Measurements from ENCODE around the gene NCAPG2. TPM values are rescaled to one million over a fixed set of nuclear protein-coding genes. Genes with fewer than 3 reads are reported as not detected.

Gene NCAPG2
- total RNA-seq, 1 donor from 2014 or later = 8.2 TPM

GRCh38 chr7:158616050-158616449, 88.6 kb downstream of the NCAPG2 start:
- POLR2A ChIA-PET = no interaction called here
- DNase-seq (no peak), ATAC-seq (ENCODE audit: low read depth) (no peak)
- CTCF ChIA-PET = no interaction called here
- intact Hi-C loops (cut with micrococcal nuclease) = no loop called here
- H3K36me3 Mint-ChIP-seq (ENCODE audit: low read depth) = no peaks in the 10 kb centered on the region
- H3K27ac Mint-ChIP-seq = no peak overlapping the region
- H3K9me3 Mint-ChIP-seq = no peaks in the 10 kb centered on the region
- no peak overlapping the region for H3K4me3 Mint-ChIP-seq
- no peak for TF ChIP-seq CTCF (IDR thresholded peaks at IDR 0.05)
- H3K27me3 Mint-ChIP-seq = no peaks in the 10 kb centered on the region
- peaks cover 26% of the 10 kb centered on the region for H3K4me1 Mint-ChIP-seq

DNA sequence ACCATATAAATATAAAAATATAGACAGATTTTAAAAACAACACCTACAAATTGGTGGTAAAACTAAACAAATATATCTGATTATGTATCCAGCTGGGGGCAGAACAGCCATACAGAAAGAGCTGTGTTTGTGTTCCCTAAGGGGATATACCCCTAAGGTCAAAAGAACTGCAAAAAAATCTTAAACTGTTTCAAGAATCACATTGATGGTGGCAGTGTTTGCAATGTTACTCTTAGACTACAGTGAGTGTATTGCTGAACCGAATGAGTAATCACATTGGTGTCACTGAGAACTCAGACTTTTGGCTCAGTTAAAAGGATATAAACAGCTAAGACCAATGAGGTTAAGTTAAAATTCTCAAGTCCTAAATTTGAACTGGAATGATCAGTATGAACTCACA, 89.9 kb downstream of the NCAPG2 start:
- H3K27ac Mint-ChIP-seq = no peak overlapping the region
- DNase-seq (no peak), ATAC-seq (ENCODE audit: low read depth) (no peak)
- ChIA-PET POLR2A (no interaction called here), CTCF (no interaction called here)
- peaks cover 26% of the 10 kb centered on the region for H3K4me1 Mint-ChIP-seq
- H3K27me3 Mint-ChIP-seq = no peaks in the 10 kb centered on the region
- intact Hi-C loops (cut with micrococcal nuclease) = loop anchor here (5.0 kb wide), 1 partner anchor 88 kb away; the partner anchor contains the start of gene NCAPG2
- no peak for TF ChIP-seq CTCF (IDR thresholded peaks at IDR 0.05)
- H3K4me3 Mint-ChIP-seq = no peak overlapping the region
- H3K9me3 Mint-ChIP-seq = no peaks in the 10 kb centered on the region
- no peaks in the 10 kb centered on the region for H3K36me3 Mint-ChIP-seq (ENCODE audit: low read depth)

GRCh38 chr7:158613481-158613880, 91.1 kb downstream of the NCAPG2 start:
- ChIA-PET CTCF (interaction anchor here (1.0 kb wide), 1 partner anchor 363 kb away, joined by 7 read pairs; no protein-coding TSS in a partner anchor), POLR2A (no interaction called here)
- H3K4me1 Mint-ChIP-seq = peaks cover 26% of the 10 kb centered on the region
- intact Hi-C loops (cut with micrococcal nuclease) = loop anchor here (5.0 kb wide), 1 partner anchor 89 kb away; the partner anchor contains the start of gene NCAPG2
- H3K27ac Mint-ChIP-seq = no peak overlapping the region
- DNase-seq (no peak), ATAC-seq (ENCODE audit: low read depth) (peak; percentile 89)
- no peaks in the 10 kb centered on the region for H3K36me3 Mint-ChIP-seq (ENCODE audit: low read depth)
- H3K4me3 Mint-ChIP-seq = peak overlapping the region; percentile 62
- H3K27me3 Mint-ChIP-seq = no peaks in the 10 kb centered on the region
- H3K9me3 Mint-ChIP-seq = no peaks in the 10 kb centered on the region
- TF ChIP-seq CTCF (IDR thresholded peaks at IDR 0.05) = no peak

GRCh38 chr7:158612546-158612945, 92.1 kb downstream of the NCAPG2 start:
- intact Hi-C loops (cut with micrococcal nuclease) = loop anchor here (5.0 kb wide), 1 partner anchor 90 kb away; the partner anchor contains the start of gene NCAPG2

DNA sequence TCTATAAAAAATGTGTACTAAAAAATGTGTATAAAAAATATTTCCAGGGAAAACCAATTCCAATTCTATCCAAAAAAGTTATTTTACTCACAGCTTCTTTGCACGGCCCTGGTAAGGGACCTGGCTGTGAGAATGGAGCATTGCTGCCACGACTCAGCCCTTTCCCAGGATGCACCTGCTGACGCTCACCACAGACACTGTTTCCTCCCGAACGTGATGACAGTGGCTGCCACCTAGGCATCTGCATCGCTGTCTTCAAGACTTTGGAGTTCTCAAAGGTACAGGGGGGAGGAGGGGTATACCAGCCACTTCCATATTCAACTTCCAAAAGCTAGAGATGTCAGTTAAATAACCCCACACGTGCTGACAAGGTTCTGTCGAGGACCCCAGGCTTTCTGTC, 93.1 kb downstream of the NCAPG2 start:
- Mint-ChIP-seq H3K4me3 (no peak overlapping the region), H3K27me3 (no peaks in the 10 kb centered on the region), H3K27ac (no peak overlapping the region), H3K36me3 (ENCODE audit: low read depth) (no peaks in the 10 kb centered on the region), H3K4me1 (peaks cover 26% of the 10 kb centered on the region), H3K9me3 (no peaks in the 10 kb centered on the region)
- ChIA-PET POLR2A (no interaction called here), CTCF (no interaction called here)
- DNase-seq (no peak), ATAC-seq (ENCODE audit: low read depth) (no peak)
- TF ChIP-seq CTCF (IDR thresholded peaks at IDR 0.05) = no peak
- intact Hi-C loops (cut with micrococcal nuclease) = loop anchor here (5.0 kb wide), 1 partner anchor 91 kb away; the partner anchor contains the start of gene NCAPG2

More at GRCh38 chr7:158612546-158612945, 92.1 kb downstream of the NCAPG2 start:
- ChIA-PET CTCF (no interaction called here), POLR2A (no interaction called here)
- ATAC-seq (ENCODE audit: low read depth) (no peak), DNase-seq (no peak)
- Mint-ChIP-seq H3K9me3 (no peaks in the 10 kb centered on the region), H3K36me3 (ENCODE audit: low read depth) (no peaks in the 10 kb centered on the region), H3K27ac (no peak overlapping the region), H3K4me3 (no peak overlapping the region), H3K27me3 (no peaks in the 10 kb centered on the region), H3K4me1 (peaks cover 26% of the 10 kb centered on the region)
- no peak for TF ChIP-seq CTCF (IDR thresholded peaks at IDR 0.05)
